Activated CD8-positive, alpha-beta memory T cell treated with anti-CD3 and anti-CD28 coated beads for 1 hour (primary cell): ENCODE data around the gene RPRM.
"Not testable (repeated sequence)": the region's sequence is repeated elsewhere in the genome, so short reads cannot be mapped to it uniquely, and the experiment has no call there.

Experiments
- DNase-seq, 2 donors: peaks; one replicate each; pipeline ENCODE4 v3.0.0-alpha.2; 2020; ENCODE audit warnings: low read depth in 1 of 2; ENCODE audit errors: extremely low read depth in 1 of 2

The RPRM gene

DNA sequence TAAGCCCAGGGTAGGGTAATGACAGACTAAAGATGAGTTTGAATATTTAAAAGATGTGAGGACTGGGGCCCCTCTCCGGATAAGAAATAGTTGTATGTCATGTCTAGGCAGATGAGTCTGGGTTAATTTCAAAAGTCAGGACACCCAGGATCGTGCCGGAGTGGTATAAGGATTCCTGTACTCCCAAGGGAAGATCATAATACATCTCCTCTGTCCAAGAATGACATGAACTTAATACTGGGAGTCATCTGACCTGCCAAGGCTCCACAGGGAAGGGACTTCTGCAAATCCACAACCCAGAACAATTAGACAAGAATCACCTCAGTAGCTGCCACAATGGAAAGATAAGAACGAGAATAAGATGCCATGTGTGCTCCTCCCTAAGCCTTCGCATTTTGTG, 17.1 kb downstream of the RPRM start:
- no peak for DNase-seq

DNA sequence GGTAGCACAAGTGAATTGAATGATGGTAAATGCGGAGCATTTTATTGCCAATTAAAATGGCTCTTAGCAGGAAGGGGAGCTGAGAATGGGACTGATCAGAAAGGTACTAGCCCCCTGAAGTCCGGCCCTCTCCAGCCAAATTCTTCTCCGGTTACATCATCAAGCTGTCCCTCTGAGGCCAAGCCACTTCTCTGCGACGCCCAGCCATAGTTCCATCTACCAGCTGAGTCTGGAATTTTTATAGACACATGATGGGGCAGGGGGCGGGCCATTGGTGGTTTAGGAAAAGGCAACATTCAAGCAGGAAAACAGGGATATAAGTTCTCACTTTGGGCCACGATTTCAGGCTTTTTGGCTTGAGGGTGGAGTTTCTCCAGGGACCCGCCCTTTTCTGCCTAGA, 22.7 kb downstream of the RPRM start:
- DNase-seq: no peak

DNA sequence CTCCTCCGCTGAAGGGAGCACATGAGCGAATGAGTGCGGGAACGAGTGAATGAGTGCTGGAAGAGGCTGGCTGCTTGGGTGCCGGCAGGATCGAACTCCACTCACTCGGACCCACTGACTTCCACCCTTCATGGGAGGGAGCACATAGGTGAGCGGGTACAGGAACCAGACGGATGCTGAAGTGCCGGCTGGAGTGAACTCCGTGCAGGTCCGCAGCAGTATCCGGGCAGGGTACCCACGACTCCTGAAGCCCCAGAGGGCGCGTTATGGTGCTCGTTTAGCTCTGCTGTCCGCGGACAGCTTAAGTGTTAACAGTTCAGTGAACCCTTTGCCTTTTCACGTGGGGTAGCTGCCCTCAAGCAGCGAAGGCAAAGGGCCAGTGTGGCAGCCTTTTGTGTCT, 23.2 kb downstream of the RPRM start:
- no peak for DNase-seq

- no peak for DNase-seq
These were observed 27.0 kb downstream of the RPRM start for GRCh38 chr2:153451611-153452010.

GRCh38 chr2:153443106-153443505, 35.5 kb downstream of the RPRM start:
- no peak for DNase-seq

- not testable (repeated sequence) for DNase-seq
These were observed 35.9 kb downstream of the RPRM start for GRCh38 chr2:153442616-153443015.

DNA sequence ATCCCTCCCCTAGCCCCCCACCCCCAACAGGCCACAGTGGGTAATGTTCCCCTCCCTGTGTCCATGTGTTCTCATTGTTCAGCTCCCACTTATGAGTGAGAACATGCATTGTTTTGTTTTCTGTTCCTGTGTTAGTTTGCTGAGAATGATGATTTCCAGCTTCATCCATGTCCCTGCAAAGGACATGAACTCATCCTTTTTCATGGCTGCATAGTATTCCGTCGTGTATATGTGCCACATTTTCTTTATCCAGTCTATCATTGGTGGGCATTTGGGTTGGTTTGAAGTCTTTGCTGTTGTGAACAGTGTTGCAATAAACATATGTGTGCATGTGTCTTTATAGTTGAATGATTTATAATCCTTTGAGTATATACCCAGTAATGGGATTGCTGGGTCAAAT, 38.5 kb downstream of the RPRM start:
- not testable (repeated sequence) for DNase-seq

DNA sequence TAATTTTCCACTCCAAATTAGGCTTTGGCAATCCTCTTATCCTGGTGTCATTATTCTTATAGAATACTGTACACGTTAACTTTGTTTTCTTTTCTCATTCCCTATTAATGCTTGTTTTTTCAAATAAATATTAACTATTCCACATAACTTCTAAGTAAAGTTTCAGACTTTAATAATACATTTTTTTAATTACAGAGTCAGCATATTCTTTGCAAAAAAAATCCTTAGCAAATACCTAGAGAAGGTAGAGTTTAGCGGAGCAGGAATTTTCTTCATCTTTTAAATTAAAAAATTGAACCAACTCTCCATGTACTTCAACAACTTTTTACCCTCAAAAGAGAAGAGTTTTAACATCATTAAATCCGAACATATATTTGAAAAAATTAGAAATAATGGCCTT, 45.2 kb downstream of the RPRM start:
- DNase-seq: no peak

GRCh38 chr2:153432381-153432780, 46.2 kb downstream of the RPRM start:
- no peak for DNase-seq

DNA sequence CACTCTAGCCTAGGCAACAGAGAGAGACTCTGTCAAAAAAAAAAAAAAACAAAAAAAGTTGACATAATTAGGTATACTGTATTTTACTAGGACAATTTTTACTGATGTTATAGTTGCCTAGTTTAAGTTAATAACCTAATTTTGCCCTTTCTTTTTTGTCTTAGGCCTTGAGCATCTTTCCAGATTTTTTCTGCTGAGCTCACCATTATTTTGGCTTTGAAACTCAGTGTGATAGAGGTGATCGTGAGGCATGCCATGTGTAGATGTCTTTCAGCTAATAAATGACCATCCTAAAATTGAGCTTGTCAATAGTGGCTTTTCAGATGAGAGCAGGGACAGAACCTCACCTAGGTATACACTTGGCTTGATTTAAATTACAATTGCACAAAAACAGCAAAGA, 47.4 kb downstream of the RPRM start:
- DNase-seq: no peak
